Mesenchymal stem cell (in vitro differentiated cells and primary cell): ENCODE results near the gene NAV2.
A peak's percentile ranks its signal among the peaks of the same experiment; 100 is the strongest.

ENCODE experiments used
- DNase-seq: peaks from one replicate; pipeline ENCODE4 v3.0.0-alpha.2; 2013
- H2AFZ ChIP-seq: one replicate; pipeline ENCODE4 v1.6.1; 2013; ENCODE audit warnings: low read depth, mild to moderate bottlenecking, control low read depth, inconsistent platforms, low read length, moderate library complexity
- H2AK5ac ChIP-seq: 2 replicates; pipeline ENCODE4 v1.6.1; 2013; ENCODE audit warnings: low read length, moderate library complexity, mild to moderate bottlenecking, inconsistent platforms; ENCODE audit not compliant: severe bottlenecking
- H2BK120ac ChIP-seq: one replicate; pipeline ENCODE4 v1.6.1; 2013; ENCODE audit warnings: low read depth, mild to moderate bottlenecking, inconsistent platforms, low read length, moderate library complexity
- H2BK12ac ChIP-seq, 2 experiments: one replicate each; pipeline ENCODE4 v1.6.1; 2013; ENCODE audit warnings: inconsistent platforms in 2 of 2, low read length in 2 of 2, mild to moderate bottlenecking in 2 of 2, moderate library complexity in 2 of 2, control low read depth in 1 of 2
- H2BK15ac ChIP-seq: one replicate; pipeline ENCODE4 v1.6.1; 2013; ENCODE audit warnings: mild to moderate bottlenecking, low read depth, inconsistent platforms; ENCODE audit not compliant: poor library complexity, severe bottlenecking
- H2BK5ac ChIP-seq: 2 replicates; pipeline ENCODE4 v1.6.1; 2013; ENCODE audit warnings: low read depth, mild to moderate bottlenecking, low read length, control low read depth, inconsistent platforms; ENCODE audit not compliant: poor library complexity, severe bottlenecking
- H3K14ac ChIP-seq, 2 experiments: one replicate each; pipeline ENCODE4 v1.6.1; 2013; ENCODE audit warnings: inconsistent platforms in 2 of 2, low read length in 2 of 2, control low read depth in 1 of 2, mild to moderate bottlenecking in 1 of 2, moderate library complexity in 1 of 2
- H3K18ac ChIP-seq, 2 experiments: one replicate each; pipeline ENCODE4 v1.6.1; 2013; ENCODE audit warnings: inconsistent platforms in 2 of 2, low read length in 2 of 2, control low read depth in 1 of 2, low read depth in 1 of 2, mild to moderate bottlenecking in 1 of 2
- H3K23ac ChIP-seq, 2 experiments: one replicate each; pipeline ENCODE4 v1.6.1; 2013; ENCODE audit warnings: inconsistent platforms in 2 of 2, low read length in 2 of 2, mild to moderate bottlenecking in 2 of 2, moderate library complexity in 2 of 2, control low read depth in 1 of 2
- H3K27ac ChIP-seq: 2 replicates; pipeline ENCODE4 v1.5.1; 2013; ENCODE audit warnings: mild to moderate bottlenecking, moderate library complexity, low read length, control low read depth, inconsistent platforms; ENCODE audit not compliant: poor library complexity, severe bottlenecking
- H3K27me3 ChIP-seq, 2 experiments: 2 replicates each; pipeline versions ENCODE4 v1.6.1 to v1.7.0; 2013; ENCODE audit warnings: low read length in 2 of 2, mild to moderate bottlenecking in 2 of 2, moderate library complexity in 2 of 2, control low read depth in 1 of 2, inconsistent platforms in 1 of 2; ENCODE audit not compliant: control insufficient read depth in 1 of 2, insufficient read depth in 1 of 2
- H3K36me3 ChIP-seq, 2 experiments: 2 replicates each; pipeline versions ENCODE4 v1.6.1 to v1.7.0; 2013; ENCODE audit warnings: low read length in 2 of 2, control low read depth in 1 of 2, inconsistent platforms in 1 of 2, low read depth in 1 of 2, mild to moderate bottlenecking in 1 of 2; ENCODE audit not compliant: insufficient read depth in 2 of 2, control insufficient read depth in 1 of 2
- H3K4ac ChIP-seq, 2 experiments: one replicate each; pipeline ENCODE4 v1.6.1; 2013; ENCODE audit warnings: inconsistent platforms in 2 of 2, low read length in 2 of 2, mild to moderate bottlenecking in 2 of 2, moderate library complexity in 2 of 2, control low read depth in 1 of 2, low read depth in 1 of 2
- H3K4me1 ChIP-seq: 2 replicates; pipeline ENCODE4 v1.6.1; 2013; ENCODE audit warnings: low read depth, low read length, control low read depth; ENCODE audit not compliant: control insufficient read depth, insufficient read depth
- H3K4me2 ChIP-seq: 2 replicates; pipeline ENCODE4 v1.6.1; 2013; ENCODE audit warnings: low read length, mild to moderate bottlenecking, inconsistent platforms; ENCODE audit not compliant: poor library complexity, severe bottlenecking
- H3K4me3 ChIP-seq, 2 experiments: 2 replicates each; pipeline versions ENCODE4 v1.5.1 to v1.7.0; 2013; ENCODE audit warnings: low read length in 2 of 2, mild to moderate bottlenecking in 2 of 2, control low read depth in 1 of 2, low read depth in 1 of 2; ENCODE audit not compliant: insufficient read depth in 1 of 2
- H3K79me1 ChIP-seq: replicated peaks from 2 replicates; pipeline ENCODE4 v1.6.1; 2013; ENCODE audit warnings: mild to moderate bottlenecking, control low read depth, low read length, inconsistent platforms; ENCODE audit not compliant: poor library complexity, severe bottlenecking
- H3K9ac ChIP-seq: 2 replicates; pipeline ENCODE4 v1.7.0; 2013; ENCODE audit warnings: mild to moderate bottlenecking, low read length, moderate library complexity
- H3K9me3 ChIP-seq: 2 replicates; pipeline ENCODE4 v1.7.0; 2013; ENCODE audit warnings: mild to moderate bottlenecking, low read length; ENCODE audit not compliant: control insufficient read depth
- H4K8ac ChIP-seq: one replicate; pipeline ENCODE4 v1.6.1; 2013; ENCODE audit warnings: inconsistent platforms, mild to moderate bottlenecking, low read length, moderate library complexity
- H4K91ac ChIP-seq: one replicate; pipeline ENCODE4 v1.6.1; 2013; ENCODE audit warnings: mild to moderate bottlenecking, low read length, inconsistent platforms
- WGBS: methylation state at CpG from one replicate; pipeline ENCODE4 v1.1.7; 2013; ENCODE audit warnings: mixed read lengths; 5-methylcytosine and 5-hydroxymethylcytosine counted together

Gene NAV2

GRCh38 chr11:19817870-19818269, 105.2 kb downstream of the NAV2 start:
- Histone ChIP-seq H3K27me3 (no peaks in the 10 kb centered on the region), H3K4me2 (no peak overlapping the region), H2BK12ac (no peak overlapping the region), H3K18ac (no peak overlapping the region), H3K9ac (no peak overlapping the region), H2AFZ (no peak overlapping the region), H2BK5ac (no peak overlapping the region), H4K91ac (no peak overlapping the region), H3K27ac (no peak overlapping the region), H4K8ac (no peak overlapping the region), H2AK5ac (no peak overlapping the region), H3K23ac (no peak overlapping the region), H3K79me1 (peaks cover 50% of the 10 kb centered on the region), H2BK15ac (no peak overlapping the region), H3K4me1 (peaks cover 10% of the 10 kb centered on the region), H3K14ac (no peak overlapping the region), H2BK120ac (no peak overlapping the region), H3K9me3 (no peaks in the 10 kb centered on the region), H3K4me3 (no peak overlapping the region), H3K36me3 (peaks cover 0 to 19% of the 10 kb centered on the region in 2 experiments), H3K4ac (no peak overlapping the region)
- DNase-seq: no peak
- WGBS: 68% methylated on average over 3 of the region's 3 CpGs

GRCh38 chr11:19818619-19819018, 106.0 kb downstream of the NAV2 start:
- Histone ChIP-seq H4K8ac (no peak overlapping the region), H2AFZ (no peak overlapping the region), H3K23ac (no peak overlapping the region), H2AK5ac (no peak overlapping the region), H3K4me2 (no peak overlapping the region), H3K4me3 (no peak overlapping the region), H2BK12ac (no peak overlapping the region), H4K91ac (no peak overlapping the region), H3K79me1 (peaks cover 44% of the 10 kb centered on the region), H3K18ac (no peak overlapping the region), H3K14ac (no peak overlapping the region), H3K27me3 (no peaks in the 10 kb centered on the region), H3K4ac (no peak overlapping the region), H2BK5ac (no peak overlapping the region), H3K27ac (no peak overlapping the region), H2BK120ac (no peak overlapping the region), H3K9me3 (no peaks in the 10 kb centered on the region), H2BK15ac (no peak overlapping the region), H3K36me3 (peaks cover 0 to 17% of the 10 kb centered on the region in 2 experiments), H3K9ac (no peak overlapping the region), H3K4me1 (peaks cover 10% of the 10 kb centered on the region)
- no peak for DNase-seq
- 87% methylated on average over 3 of the region's 3 CpGs for WGBS

- Histone ChIP-seq H3K18ac (no peak overlapping the region), H3K9ac (no peak overlapping the region), H3K27ac (no peak overlapping the region), H4K8ac (no peak overlapping the region), H3K23ac (no peak overlapping the region), H2BK120ac (no peak overlapping the region), H3K79me1 (peaks cover 41% of the 10 kb centered on the region), H2BK12ac (no peak overlapping the region), H3K36me3 (peaks cover 0 to 12% of the 10 kb centered on the region in 2 experiments), H4K91ac (no peak overlapping the region), H2BK5ac (no peak overlapping the region), H3K27me3 (no peaks in the 10 kb centered on the region), H3K4me2 (no peak overlapping the region), H2BK15ac (no peak overlapping the region), H3K4me3 (no peak overlapping the region), H2AFZ (no peak overlapping the region), H3K9me3 (no peaks in the 10 kb centered on the region), H2AK5ac (no peak overlapping the region), H3K4me1 (peaks cover 10% of the 10 kb centered on the region), H3K4ac (no peak overlapping the region), H3K14ac (no peak overlapping the region)
- WGBS: 50% methylated on average over 2 of the region's 2 CpGs
- no peak for DNase-seq
Observed at GRCh38 chr11:19819148-19819547, 106.5 kb downstream of the NAV2 start.

GRCh38 chr11:19820100-19820499, 107.5 kb downstream of the NAV2 start:
- peaks cover 44% of the 10 kb centered on the region for H3K79me1 ChIP-seq
- no peak overlapping the region for H3K4me3 ChIP-seq
- no peak overlapping the region for H4K8ac ChIP-seq
- no peak overlapping the region for H4K91ac ChIP-seq
- WGBS: 75% methylated on average over 1 of the region's 1 CpG
- H3K23ac ChIP-seq: no peak overlapping the region
- H2BK12ac ChIP-seq: no peak overlapping the region
- H3K4me1 ChIP-seq: peaks cover 10% of the 10 kb centered on the region
- no peak overlapping the region for H3K4ac ChIP-seq
- H2BK5ac ChIP-seq: no peak overlapping the region
- H3K9me3 ChIP-seq: no peaks in the 10 kb centered on the region
- no peak overlapping the region for H3K18ac ChIP-seq
- H2AK5ac ChIP-seq: no peak overlapping the region
- H2AFZ ChIP-seq: no peak overlapping the region
- H3K14ac ChIP-seq: no peak overlapping the region
- no peak overlapping the region for H2BK120ac ChIP-seq
- H3K4me2 ChIP-seq: no peak overlapping the region
- H3K9ac ChIP-seq: no peak overlapping the region
- H2BK15ac ChIP-seq: no peak overlapping the region
- peaks cover 0 to 10% of the 10 kb centered on the region in 2 experiments for H3K36me3 ChIP-seq
- H3K27ac ChIP-seq: no peak overlapping the region
- H3K27me3 ChIP-seq: no peaks in the 10 kb centered on the region
- peak; percentile 43 for DNase-seq
